ENCODE measurements around the gene LAMTOR1.

DNA sequence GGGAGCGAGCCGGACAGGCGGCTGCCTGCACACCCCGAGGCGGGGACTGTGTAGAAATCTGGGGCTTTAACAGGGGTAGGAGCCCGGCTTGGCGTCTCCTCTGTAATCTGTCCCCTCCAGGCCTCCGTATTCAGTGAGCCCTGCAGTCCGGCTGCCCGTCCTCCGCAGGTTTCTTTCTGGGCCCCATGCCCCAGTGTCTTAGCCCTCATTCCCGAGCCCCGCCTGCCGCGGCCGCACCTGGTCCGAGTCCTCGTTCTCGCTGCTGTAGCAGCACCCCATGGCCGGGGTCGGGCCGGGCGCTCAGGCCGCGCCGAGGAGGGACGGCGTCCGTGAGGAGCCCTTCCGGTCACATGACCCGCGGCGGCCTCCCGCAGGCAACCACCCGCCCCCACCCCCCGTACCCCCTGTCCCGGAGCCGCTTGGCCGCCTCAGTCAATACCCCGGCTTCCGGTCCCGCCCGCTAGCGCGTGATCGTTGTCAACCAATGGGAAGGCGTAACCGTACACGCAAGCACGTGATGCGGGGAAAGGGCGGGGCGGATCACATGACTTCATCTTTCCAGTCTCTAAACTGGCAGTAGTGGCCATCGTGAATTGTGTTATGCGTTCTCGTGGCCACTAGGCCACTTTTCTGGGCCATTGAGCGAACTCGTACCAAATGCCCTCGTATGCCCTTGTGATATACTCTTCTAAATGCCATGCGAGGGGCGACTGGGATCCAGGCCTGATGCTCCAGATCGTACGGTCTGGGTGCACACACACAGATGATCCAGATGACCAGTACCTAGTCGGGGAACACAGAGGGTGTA is at the start of gene LAMTOR1:
- peak; percentile 42 to 84 for TF ChIP-seq POLR2A (IDR thresholded peaks at IDR 0.05)
- TF ChIP-seq, protein P1, sequence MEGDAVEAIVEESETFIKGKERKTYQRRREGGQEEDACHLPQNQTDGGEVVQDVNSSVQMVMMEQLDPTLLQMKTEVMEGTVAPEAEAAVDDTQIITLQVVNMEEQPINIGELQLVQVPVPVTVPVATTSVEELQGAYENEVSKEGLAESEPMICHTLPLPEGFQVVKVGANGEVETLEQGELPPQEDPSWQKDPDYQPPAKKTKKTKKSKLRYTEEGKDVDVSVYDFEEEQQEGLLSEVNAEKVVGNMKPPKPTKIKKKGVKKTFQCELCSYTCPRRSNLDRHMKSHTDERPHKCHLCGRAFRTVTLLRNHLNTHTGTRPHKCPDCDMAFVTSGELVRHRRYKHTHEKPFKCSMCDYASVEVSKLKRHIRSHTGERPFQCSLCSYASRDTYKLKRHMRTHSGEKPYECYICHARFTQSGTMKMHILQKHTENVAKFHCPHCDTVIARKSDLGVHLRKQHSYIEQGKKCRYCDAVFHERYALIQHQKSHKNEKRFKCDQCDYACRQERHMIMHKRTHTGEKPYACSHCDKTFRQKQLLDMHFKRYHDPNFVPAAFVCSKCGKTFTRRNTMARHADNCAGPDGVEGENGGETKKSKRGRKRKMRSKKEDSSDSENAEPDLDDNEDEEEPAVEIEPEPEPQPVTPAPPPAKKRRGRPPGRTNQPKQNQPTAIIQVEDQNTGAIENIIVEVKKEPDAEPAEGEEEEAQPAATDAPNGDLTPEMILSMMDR (IDR thresholded peaks at IDR 0.05): peak; percentile 43 to 72 (median 66)
- peak; percentile 78 to 96 (median 86) for TF ChIP-seq POLR2AphosphoS5 (IDR thresholded peaks at IDR 0.05)
- peak in 1 of 4 donors; percentile 69 for TF ChIP-seq EP300 (IDR thresholded peaks at IDR 0.05)
